Activated CD4-positive, alpha-beta T cell treated with anti-CD3 and anti-CD28 coated beads, Interleukin-2, amount 10 ng/mL, durations not matched to agents 7 days and 5 days (primary cell): ENCODE results near the gene FABP1. TPM values are rescaled to one million over a fixed set of nuclear protein-coding genes. Genes with fewer than 3 reads are reported as not detected.

Experiments
- CTCF ChIA-PET: fragments of 350-600 bp; sonication (Branson Sonifier 250); formaldehyde crosslinking; loops from one replicate; lab custom pipeline; 2021; ENCODE audit warnings: antibody characterized with exemption; lab: Charles Lee
- POLR2A ChIA-PET: fragments of 350-600 bp; sonication (Branson Sonifier 250); formaldehyde crosslinking; loops from one replicate; lab custom pipeline; 2021; ENCODE audit warnings: antibody characterized with exemption; lab: Charles Lee
- DNase-seq: peaks from one replicate; pipeline ENCODE4 v3.0.0-alpha.2; 2020
- H3K27ac Mint-ChIP-seq: one replicate; pipeline ENCODE4 v1.8.0; 2021; ENCODE audit warnings: mild to moderate bottlenecking, moderate library complexity, mixed read lengths
- H3K27me3 Mint-ChIP-seq: one replicate; pipeline ENCODE4 v1.8.0; 2021; ENCODE audit warnings: mixed read lengths
- H3K36me3 Mint-ChIP-seq: one replicate; pipeline ENCODE4 v1.8.0; 2021; ENCODE audit warnings: low read depth, mixed read lengths
- H3K4me1 Mint-ChIP-seq: one replicate; pipeline ENCODE4 v1.8.0; 2021; ENCODE audit warnings: mixed read lengths
- H3K4me3 Mint-ChIP-seq: one replicate; pipeline ENCODE4 v1.8.0; 2021; ENCODE audit warnings: mild to moderate bottlenecking, moderate library complexity, mixed read lengths
- H3K9me3 Mint-ChIP-seq: one replicate; pipeline ENCODE4 v1.8.0; 2021; ENCODE audit warnings: mixed read lengths
- total RNA-seq, 2 experiments: library from RNA; stranded (reverse); gene quantifications; one replicate each; pipeline ENCODE4 v1.2.3, GENCODE V29; 2021

FABP1 gene
- total RNA-seq, 2 experiments from 2014 or later = not detected

- Mint-ChIP-seq H3K4me1 (no peaks in the 10 kb centered on the region), H3K27ac (no peak overlapping the region), H3K4me3 (no peak overlapping the region), H3K27me3 (peaks cover 5% of the 10 kb centered on the region), H3K36me3 (no peaks in the 10 kb centered on the region), H3K9me3 (no peaks in the 10 kb centered on the region)
- DNase-seq = no peak
- ChIA-PET CTCF (interaction anchor here (0.5 to 1.0 kb wide), 2 partner anchors 61 to 70 kb away, joined by 3 to 5 read pairs; no protein-coding TSS in a partner anchor), POLR2A (interaction anchor here (0.7 kb wide), 1 partner anchor 41 kb away, joined by 6 read pairs; no protein-coding TSS in a partner anchor)
These were observed 3.5 kb upstream of the FABP1 start for GRCh38 chr2:88131201-88131998.

- CTCF ChIA-PET = interaction anchor here (0.6 kb wide), 1 partner anchor 15 kb away, joined by 3 read pairs; no protein-coding TSS in a partner anchor
These were observed 1.6 kb upstream of the FABP1 start for GRCh38 chr2:88129313-88129959.

GRCh38 chr2:88128654-88129312, 921 bp upstream of the FABP1 start:
- POLR2A ChIA-PET = no interaction called here
- H3K4me3 Mint-ChIP-seq = no peak overlapping the region
- no peaks in the 10 kb centered on the region for H3K4me1 Mint-ChIP-seq
- H3K27me3 Mint-ChIP-seq = peaks cover under 1% of the 10 kb centered on the region
- H3K27ac Mint-ChIP-seq = no peak overlapping the region
- CTCF ChIA-PET = no interaction called here
- no peaks in the 10 kb centered on the region for H3K9me3 Mint-ChIP-seq
- no peak for DNase-seq
- H3K36me3 Mint-ChIP-seq = no peaks in the 10 kb centered on the region

More at GRCh38 chr2:88129313-88129959, 1.6 kb upstream of the FABP1 start:
- Mint-ChIP-seq H3K4me3 (no peak overlapping the region), H3K36me3 (no peaks in the 10 kb centered on the region), H3K4me1 (no peaks in the 10 kb centered on the region), H3K27ac (no peak overlapping the region), H3K9me3 (no peaks in the 10 kb centered on the region), H3K27me3 (peaks cover 3% of the 10 kb centered on the region)
- no peak for DNase-seq
- POLR2A ChIA-PET = no interaction called here

- Mint-ChIP-seq H3K4me1 (no peaks in the 10 kb centered on the region), H3K9me3 (no peaks in the 10 kb centered on the region), H3K27me3 (peaks cover 1% of the 10 kb centered on the region), H3K27ac (no peak overlapping the region), H3K36me3 (no peaks in the 10 kb centered on the region), H3K4me3 (no peak overlapping the region)
- no peak for DNase-seq
- POLR2A ChIA-PET = no interaction called here
- CTCF ChIA-PET = interaction anchor here (1.1 kb wide), 1 partner anchor 19 kb away, joined by 3 read pairs; no protein-coding TSS in a partner anchor
These were observed 299 bp downstream of the FABP1 start for GRCh38 chr2:88127638-88127887.

- ChIA-PET POLR2A (no interaction called here), CTCF (interaction anchor here (1.1 kb wide), 1 partner anchor 19 kb away, joined by 3 read pairs; no protein-coding TSS in a partner anchor)
- H3K27ac Mint-ChIP-seq = no peak overlapping the region
- no peaks in the 10 kb centered on the region for H3K9me3 Mint-ChIP-seq
- no peaks in the 10 kb centered on the region for H3K36me3 Mint-ChIP-seq
- no peaks in the 10 kb centered on the region for H3K4me1 Mint-ChIP-seq
- no peak for DNase-seq
- H3K27me3 Mint-ChIP-seq = peaks cover 1% of the 10 kb centered on the region
- no peak overlapping the region for H3K4me3 Mint-ChIP-seq
These were observed 857 bp downstream of the FABP1 start for GRCh38 chr2:88126772-88127637.

- CTCF ChIA-PET = interaction anchor here (1.2 kb wide), 1 partner anchor 58 kb away, joined by 4 read pairs; no protein-coding TSS in a partner anchor
- no peak overlapping the region for H3K4me3 Mint-ChIP-seq
- POLR2A ChIA-PET = no interaction called here
- no peaks in the 10 kb centered on the region for H3K36me3 Mint-ChIP-seq
- H3K27ac Mint-ChIP-seq = no peak overlapping the region
- DNase-seq = no peak
- no peaks in the 10 kb centered on the region for H3K9me3 Mint-ChIP-seq
- no peaks in the 10 kb centered on the region for H3K4me1 Mint-ChIP-seq
- H3K27me3 Mint-ChIP-seq = peaks cover 1% of the 10 kb centered on the region
These were observed 1.7 kb downstream of the FABP1 start for GRCh38 chr2:88125924-88126771.

- no peak overlapping the region for H3K27ac Mint-ChIP-seq
- no peak for DNase-seq
- POLR2A ChIA-PET = no interaction called here
- H3K36me3 Mint-ChIP-seq = no peaks in the 10 kb centered on the region
- no peak overlapping the region for H3K4me3 Mint-ChIP-seq
- H3K27me3 Mint-ChIP-seq = peaks cover 1% of the 10 kb centered on the region
- CTCF ChIA-PET = interaction anchor here (1.2 kb wide), 1 partner anchor 57 kb away, joined by 4 read pairs; no protein-coding TSS in a partner anchor
- H3K4me1 Mint-ChIP-seq = no peaks in the 10 kb centered on the region
- no peaks in the 10 kb centered on the region for H3K9me3 Mint-ChIP-seq
These were observed 2.4 kb downstream of the FABP1 start for GRCh38 chr2:88125344-88125923.

GRCh38 chr2:88123975-88124917, 3.6 kb downstream of the FABP1 start:
- Mint-ChIP-seq H3K4me3 (no peak overlapping the region), H3K4me1 (no peaks in the 10 kb centered on the region), H3K27ac (no peak overlapping the region), H3K27me3 (peaks cover 1% of the 10 kb centered on the region), H3K36me3 (no peaks in the 10 kb centered on the region), H3K9me3 (no peaks in the 10 kb centered on the region)
- ChIA-PET POLR2A (no interaction called here), CTCF (interaction anchor here (1.2 kb wide), 1 partner anchor 56 kb away, joined by 4 read pairs; no protein-coding TSS in a partner anchor)
- no peak for DNase-seq

- CTCF ChIA-PET = interaction anchor here (1.7 kb wide), 1 partner anchor 22 kb away, joined by 4 read pairs; no protein-coding TSS in a partner anchor
- no peaks in the 10 kb centered on the region for H3K4me1 Mint-ChIP-seq
- H3K4me3 Mint-ChIP-seq = no peak overlapping the region
- no peak overlapping the region for H3K27ac Mint-ChIP-seq
- POLR2A ChIA-PET = no interaction called here
- H3K9me3 Mint-ChIP-seq = no peaks in the 10 kb centered on the region
- H3K27me3 Mint-ChIP-seq = peaks cover 3% of the 10 kb centered on the region
- no peak for DNase-seq
- H3K36me3 Mint-ChIP-seq = no peaks in the 10 kb centered on the region
These were observed 4.5 kb downstream of the FABP1 start for GRCh38 chr2:88123164-88123974.
